GM18951 (cell line): ENCODE results near the gene CCNY.

Experiments
- POLR2A ChIP-seq: IDR thresholded peaks from 4 replicates; pipeline ENCODE4 v1.6.1; 2011; ENCODE audit warnings: mild to moderate bottlenecking; ENCODE audit not compliant: insufficient read length, insufficient read depth; ENCODE audit errors: extremely low read depth
- in situ Hi-C: fragments of 300-500 bp; cut with MboI; formaldehyde crosslinking; loops from one replicate; pipeline ENCODE4 v1.12.0; 2022; ENCODE audit warnings: low sequenced_read_pairs, mixed read lengths, inconsistent platforms; ENCODE audit not compliant: unreplicated experiment

Gene CCNY

GRCh38 chr10:35542303-35542702, 206.0 kb downstream of the CCNY start:
- no peak for TF ChIP-seq POLR2A
- in situ Hi-C loops: no loop called here

DNA sequence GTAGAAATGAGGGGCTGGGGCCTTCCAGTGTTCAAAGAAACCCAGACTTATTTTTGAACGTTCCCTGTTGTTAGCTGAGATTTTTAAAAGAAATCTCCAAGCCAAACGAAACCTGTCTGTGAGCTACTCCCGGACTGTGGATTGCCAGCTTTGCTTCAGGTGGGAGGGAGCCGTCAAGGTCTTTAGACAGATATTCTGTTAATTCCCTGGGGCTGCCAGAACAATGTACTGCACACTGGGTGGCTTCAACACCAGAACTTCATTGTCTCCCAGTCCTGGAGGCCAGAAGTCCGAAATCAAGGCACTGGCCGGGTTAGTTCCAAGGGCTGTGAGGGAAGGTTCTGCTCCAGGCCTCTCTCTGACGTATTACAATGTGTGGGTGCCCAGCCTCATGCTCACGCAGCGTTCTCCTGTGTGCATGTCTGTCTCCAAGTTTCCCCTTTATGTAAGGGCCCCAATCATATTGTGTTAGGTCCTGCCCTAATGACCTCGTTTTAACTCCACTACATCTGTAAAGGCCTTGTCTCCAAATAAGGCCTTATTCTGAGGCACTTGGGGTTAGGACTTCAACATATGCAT, 208.9 kb downstream of the CCNY start:
- no peak for TF ChIP-seq POLR2A
- in situ Hi-C loops: no loop called here

- in situ Hi-C loops: no loop called here
- no peak for TF ChIP-seq POLR2A
These were observed 209.7 kb downstream of the CCNY start for GRCh38 chr10:35545878-35546590.

DNA sequence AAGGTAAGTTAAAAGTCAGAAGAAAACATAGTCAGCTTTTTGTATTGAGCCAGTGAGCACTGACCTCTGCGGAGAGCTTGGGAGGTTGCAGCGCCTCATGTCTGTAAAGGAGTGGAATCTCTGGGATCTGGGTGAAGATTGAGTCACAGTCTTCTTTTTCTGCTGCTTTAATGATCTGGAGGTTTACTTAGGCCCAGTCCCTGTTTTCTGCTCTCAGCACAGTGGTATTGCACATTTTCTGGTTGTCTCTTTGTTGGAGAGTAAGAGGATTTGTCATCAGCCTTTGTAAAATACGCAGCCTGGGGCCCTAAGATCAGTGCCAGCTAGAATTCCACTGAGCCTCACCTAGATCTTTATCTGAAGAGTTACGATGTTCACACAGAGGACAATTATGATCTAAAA, 210.5 kb downstream of the CCNY start:
- in situ Hi-C loops: no loop called here
- no peak for TF ChIP-seq POLR2A

DNA sequence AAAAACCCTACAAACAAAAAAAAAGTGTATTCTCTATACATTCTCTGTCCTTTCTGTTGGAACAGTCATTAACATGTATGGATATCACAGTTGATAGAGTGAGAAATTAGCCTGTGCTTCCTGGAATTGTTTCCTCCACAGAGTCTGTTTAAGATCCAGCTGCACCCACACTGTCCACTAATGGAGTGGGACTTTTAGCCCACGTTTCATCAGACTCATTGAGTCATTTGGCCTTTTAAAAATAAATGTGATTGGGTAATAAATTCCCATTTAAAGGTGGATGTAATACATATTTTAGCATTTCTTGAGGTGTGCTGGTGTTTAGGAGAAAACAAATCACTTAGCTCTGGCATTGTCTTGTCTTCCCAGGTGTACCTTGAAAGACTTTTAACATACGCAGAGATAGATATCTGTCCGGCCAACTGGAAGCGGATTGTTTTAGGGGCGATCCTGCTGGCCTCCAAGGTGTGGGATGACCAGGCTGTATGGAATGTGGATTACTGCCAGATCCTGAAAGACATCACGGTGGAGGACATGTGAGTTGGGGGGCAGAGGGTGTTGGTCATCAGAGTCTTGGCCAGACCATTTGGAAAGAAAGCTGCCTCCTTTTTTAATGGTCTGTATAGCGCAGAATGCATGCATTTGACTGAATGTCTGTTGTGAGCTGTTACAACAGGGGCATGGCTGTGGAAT, 216.5 kb downstream of the CCNY start:
- TF ChIP-seq POLR2A: no peak
- in situ Hi-C loops: no loop called here

- TF ChIP-seq POLR2A: no peak
- in situ Hi-C loops: no loop called here
These were observed 217.7 kb downstream of the CCNY start for GRCh38 chr10:35554036-35554435.

- in situ Hi-C loops: no loop called here
- no peak for TF ChIP-seq POLR2A
These were observed 218.2 kb downstream of the CCNY start for GRCh38 chr10:35554461-35555056.

- in situ Hi-C loops: no loop called here
- no peak for TF ChIP-seq POLR2A
These were observed 219.9 kb downstream of the CCNY start for GRCh38 chr10:35555962-35556930.

DNA sequence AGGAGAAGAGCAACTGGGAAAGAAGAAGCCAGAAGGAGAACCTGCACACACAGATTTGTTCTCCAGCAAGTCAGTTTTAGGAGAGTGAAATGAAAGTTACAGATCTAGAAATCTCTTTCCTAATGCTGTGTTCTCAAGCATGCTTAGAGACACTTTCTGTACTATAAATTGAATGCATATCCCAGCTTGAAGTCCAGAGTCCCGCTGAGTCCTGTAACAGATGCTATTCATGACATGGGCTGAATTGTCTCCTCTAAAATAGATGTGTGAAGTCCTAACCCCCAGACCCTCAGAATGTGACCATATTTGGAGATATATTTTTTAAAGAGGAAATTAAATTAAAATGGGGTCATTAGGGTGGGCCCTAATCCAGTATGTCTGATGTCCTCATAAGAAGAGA, 222.0 kb downstream of the CCNY start:
- no peak for TF ChIP-seq POLR2A
- in situ Hi-C loops: no loop called here

- in situ Hi-C loops: no loop called here
- TF ChIP-seq POLR2A: no peak
These were observed 223.1 kb downstream of the CCNY start for GRCh38 chr10:35559416-35559815.

GRCh38 chr10:35561715-35562114, 225.4 kb downstream of the CCNY start:
- TF ChIP-seq POLR2A: no peak
- in situ Hi-C loops: no loop called here

- no peak for TF ChIP-seq POLR2A
- in situ Hi-C loops: no loop called here
These were observed 226.1 kb downstream of the CCNY start for GRCh38 chr10:35562427-35562826.

GRCh38 chr10:35563261-35563891, 227.1 kb downstream of the CCNY start:
- TF ChIP-seq POLR2A: no peak
- in situ Hi-C loops: no loop called here
